Fibroblast of pulmonary artery (primary cell): ENCODE results near the gene TRAPPC14.

Experiments
- DNase-seq: peaks from one replicate; pipeline ENCODE4 v3.0.0-alpha.2; 2010; ENCODE audit warnings: low read depth
- H3K4me3 ChIP-seq: replicated peaks from 2 replicates; pipeline ENCODE4 v1.5.1; 2011; ENCODE audit warnings: low read depth, mild to moderate bottlenecking, control low read depth, low read length, moderate library complexity
- TF ChIP-seq, protein P1 (sequence below): IDR thresholded peaks from 2 replicates; pipeline ENCODE4 v1.5.1; 2011; ENCODE audit warnings: mild to moderate bottlenecking, control low read depth, low read length, inconsistent platforms; ENCODE audit errors: missing control alignments

TRAPPC14 gene

DNA sequence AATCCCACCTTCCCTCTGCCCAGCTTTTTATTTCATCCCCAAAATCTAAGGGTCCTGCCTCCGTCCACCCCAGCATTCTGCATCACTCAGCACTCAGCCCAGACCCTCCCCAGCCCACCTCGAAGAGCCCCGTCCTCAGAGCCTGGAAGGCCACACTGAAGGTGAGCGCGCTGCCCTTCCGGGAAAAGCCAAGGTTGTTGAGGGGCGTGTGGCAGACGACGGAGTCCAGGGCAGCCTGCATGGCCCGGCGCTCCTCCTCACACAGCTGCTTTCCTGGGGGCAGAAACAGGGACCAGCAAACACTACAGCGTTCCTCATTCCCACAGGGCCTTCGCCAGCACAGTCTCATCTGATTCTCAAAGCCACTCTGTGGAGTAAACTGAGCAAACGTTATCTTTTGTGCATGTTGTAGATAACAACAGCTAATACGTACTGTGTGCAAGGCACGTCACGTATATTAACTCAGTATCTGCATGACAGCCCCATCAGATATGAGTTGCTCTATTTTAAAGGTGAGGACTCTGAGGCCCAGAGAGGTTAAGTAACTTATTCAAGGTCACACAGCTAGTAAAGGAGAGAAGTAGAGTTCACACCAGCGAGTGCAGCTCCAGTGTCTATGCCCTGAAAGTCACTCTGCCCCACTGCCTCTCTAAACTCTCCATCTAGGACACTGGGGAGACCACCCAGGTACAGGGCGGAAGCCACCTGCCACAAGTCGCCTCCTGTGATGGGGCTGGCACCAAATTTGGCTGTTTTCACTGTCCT, 2.8 kb downstream of the TRAPPC14 start:
- no peak overlapping the region for H3K4me3 ChIP-seq
- TF ChIP-seq, protein P1, sequence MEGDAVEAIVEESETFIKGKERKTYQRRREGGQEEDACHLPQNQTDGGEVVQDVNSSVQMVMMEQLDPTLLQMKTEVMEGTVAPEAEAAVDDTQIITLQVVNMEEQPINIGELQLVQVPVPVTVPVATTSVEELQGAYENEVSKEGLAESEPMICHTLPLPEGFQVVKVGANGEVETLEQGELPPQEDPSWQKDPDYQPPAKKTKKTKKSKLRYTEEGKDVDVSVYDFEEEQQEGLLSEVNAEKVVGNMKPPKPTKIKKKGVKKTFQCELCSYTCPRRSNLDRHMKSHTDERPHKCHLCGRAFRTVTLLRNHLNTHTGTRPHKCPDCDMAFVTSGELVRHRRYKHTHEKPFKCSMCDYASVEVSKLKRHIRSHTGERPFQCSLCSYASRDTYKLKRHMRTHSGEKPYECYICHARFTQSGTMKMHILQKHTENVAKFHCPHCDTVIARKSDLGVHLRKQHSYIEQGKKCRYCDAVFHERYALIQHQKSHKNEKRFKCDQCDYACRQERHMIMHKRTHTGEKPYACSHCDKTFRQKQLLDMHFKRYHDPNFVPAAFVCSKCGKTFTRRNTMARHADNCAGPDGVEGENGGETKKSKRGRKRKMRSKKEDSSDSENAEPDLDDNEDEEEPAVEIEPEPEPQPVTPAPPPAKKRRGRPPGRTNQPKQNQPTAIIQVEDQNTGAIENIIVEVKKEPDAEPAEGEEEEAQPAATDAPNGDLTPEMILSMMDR: no peak
- DNase-seq: no peak

DNA sequence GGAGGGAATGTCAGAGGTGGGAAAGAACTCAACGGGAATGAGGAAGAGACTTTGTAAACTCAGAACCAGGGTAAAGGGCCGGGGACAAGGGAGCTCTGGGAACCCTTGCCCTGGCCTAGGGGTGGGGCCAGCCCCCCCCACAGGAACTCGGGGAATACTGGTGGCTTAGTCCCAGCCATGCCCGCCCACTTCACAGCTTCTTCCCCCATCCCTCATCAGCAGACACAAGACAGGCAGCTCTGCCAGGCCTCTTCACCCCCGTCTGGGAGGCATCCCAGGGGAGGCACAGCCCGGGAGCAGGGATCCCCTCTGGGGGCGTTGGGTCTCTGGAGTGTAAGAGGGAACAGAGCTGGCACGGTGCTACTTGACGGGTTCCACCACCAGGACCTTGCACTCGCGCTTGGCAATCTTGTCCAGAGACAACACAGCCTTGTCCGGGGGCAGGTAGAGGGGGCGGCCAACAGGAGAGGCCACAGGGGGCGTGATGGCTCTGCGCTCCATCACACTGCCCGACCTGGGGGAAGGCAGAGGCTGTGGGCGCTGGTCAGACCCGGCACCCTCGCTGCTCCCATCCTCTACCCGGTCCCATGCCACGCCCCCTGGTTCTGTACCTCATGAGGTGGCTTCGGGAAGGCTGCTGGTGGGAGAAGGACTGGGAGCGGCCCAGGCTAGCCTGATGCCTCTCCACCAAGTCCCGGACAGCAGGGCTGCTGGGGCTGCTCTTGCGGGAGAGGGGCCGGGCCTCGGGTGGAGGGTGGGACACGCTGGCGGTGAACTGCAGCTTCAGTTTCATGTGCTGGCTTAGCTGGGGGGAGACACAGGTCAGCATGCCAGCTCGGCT, 3.7 kb downstream of the TRAPPC14 start:
- H3K4me3 ChIP-seq: no peak overlapping the region
- no peak for DNase-seq
- TF ChIP-seq, protein P1: no peak

DNA sequence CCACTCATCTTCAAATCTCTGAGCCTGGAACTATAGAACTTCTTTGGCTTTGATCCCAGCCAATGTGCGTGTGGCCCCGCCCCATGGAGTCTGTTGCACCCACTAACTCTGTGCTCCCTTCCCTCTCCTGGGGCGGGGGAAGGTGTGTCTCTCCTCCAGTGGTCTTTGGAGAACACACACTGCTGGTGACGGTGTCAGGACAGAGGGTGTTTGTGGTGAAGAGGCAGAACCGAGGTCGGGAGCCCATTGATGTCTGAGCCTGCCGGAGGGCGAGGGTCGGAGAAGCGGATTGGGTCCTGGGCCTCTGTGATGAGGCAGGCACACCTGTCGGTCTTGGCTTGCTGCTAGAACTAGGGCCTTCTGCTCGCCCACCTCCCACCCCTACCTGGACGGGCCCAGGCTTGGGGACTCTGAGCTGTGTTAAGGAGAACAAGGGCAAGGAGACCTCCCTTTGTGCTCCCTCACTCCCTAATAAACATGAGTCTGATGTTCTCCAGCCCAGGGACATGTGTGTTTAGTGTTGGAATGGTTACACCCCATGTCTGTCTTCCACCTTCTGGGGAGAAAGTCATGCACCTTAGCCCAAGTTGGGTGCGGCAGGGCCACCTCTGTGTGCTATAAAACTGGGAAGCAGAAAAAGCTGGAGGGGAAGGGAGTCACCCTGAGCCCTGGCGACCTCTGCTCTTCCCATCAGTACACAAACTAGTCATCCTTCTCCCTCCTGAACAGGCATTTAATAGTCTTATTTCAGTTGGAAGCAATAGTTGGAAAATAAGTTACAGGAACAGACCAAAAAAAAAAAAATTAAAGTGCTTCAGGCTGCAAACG, 4.6 kb downstream of the TRAPPC14 start:
- TF ChIP-seq, protein P1: no peak
- no peak for DNase-seq

DNA sequence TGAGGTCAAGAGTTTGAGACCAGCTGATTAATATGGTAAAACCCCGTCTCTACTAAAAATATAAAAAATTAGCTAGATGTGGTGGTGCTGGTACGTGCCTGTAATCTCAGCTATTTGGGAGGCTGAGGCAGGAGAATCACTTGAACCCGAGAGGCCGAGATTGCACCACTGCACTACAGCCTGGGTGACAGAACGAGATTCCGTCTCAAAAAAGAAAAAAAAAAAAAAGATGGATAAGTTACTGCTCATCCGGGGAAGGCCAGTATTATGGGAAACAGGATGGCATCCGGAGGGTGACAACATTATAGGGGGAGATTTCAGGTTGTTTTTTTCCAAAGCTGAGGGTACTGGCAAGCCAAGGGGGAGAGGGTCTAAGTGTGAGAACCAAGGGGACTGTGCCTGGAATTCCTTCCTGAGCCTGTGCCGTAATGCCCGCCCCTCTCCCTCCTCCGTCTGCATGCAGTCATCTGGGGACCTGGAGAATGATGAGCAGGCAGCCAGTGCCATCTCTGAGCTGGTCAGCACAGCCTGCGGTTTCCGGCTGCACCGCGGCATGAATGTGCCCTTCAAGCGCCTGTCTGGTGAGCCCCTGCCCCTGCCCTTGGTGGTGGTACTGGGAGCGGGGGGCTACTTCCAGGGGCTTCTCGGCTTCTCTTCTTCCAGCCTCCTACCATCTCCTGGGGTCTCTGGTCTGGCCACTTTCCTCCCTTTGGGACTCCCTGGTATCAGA, 5.4 kb downstream of the TRAPPC14 start:
- TF ChIP-seq, protein P1: no peak
- no peak overlapping the region for H3K4me3 ChIP-seq
- no peak for DNase-seq

More for the DNA sequence above, 4.6 kb downstream of the TRAPPC14 start:
- H3K4me3 ChIP-seq: no peak overlapping the region

DNA sequence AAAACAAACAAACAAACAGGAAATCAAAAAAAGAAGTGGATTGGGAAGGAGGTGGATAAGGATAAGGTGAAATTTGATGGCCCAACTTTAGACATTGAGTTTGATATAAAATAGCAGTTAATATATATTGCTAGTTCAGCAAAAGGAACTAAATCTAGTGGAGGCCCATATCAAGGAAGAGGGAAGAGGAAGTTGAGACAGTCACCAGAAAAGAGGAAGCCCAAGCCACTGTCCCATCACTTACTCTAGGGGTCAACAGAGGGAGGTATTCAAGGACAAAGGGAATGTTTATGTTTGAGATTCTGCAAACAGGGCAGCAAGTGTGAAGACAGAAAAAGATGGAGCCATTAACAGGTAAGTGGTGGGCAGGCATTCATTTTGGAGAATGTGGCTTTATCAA, 6.1 kb downstream of the TRAPPC14 start:
- TF ChIP-seq, protein P1: no peak

More for the DNA sequence above, 6.1 kb downstream of the TRAPPC14 start:
- DNase-seq: no peak
- H3K4me3 ChIP-seq: no peak overlapping the region
